HCT116 (cell line): ENCODE measurements around the gene AP1M1. TPM values are rescaled to one million over a fixed set of nuclear protein-coding genes. Genes with fewer than 3 reads are reported as not detected.

Experiments used
- ATAC-seq: fragments of 200-7000 bp; cut with Tn5 transposase; 2 replicates; pipeline ENCODE4 v1.9.1; 2020; ENCODE audit warnings: mild to moderate bottlenecking, moderate library complexity
- BruUV-seq: library from RNA; stranded (reverse); fragments of 400-500 nt; replicated peaks from 2 replicates; lab custom pipeline; 2021; lab: Mats Ljungman, UMichigan
- CTCF ChIA-PET: fragments of 300-600 bp; sonication (Branson Sonifier 250); formaldehyde crosslinking; loops from one replicate; lab custom pipeline; 2021; ENCODE audit warnings: antibody characterized with exemption; lab: Charles Lee
- POLR2A ChIA-PET: fragments of 300-600, 350-600 bp; sonication (Branson Sonifier 250); formaldehyde crosslinking; loops from one replicate; lab custom pipeline; 2021; ENCODE audit warnings: antibody characterized with exemption; lab: Charles Lee
- RAD21 ChIA-PET, 2 experiments: fragments of 300-600 bp; sonication (Branson Sonifier 250); formaldehyde crosslinking; loops; one replicate each; lab custom pipeline; 2023; ENCODE audit warnings: low total read pairs in 2 of 2; ENCODE audit not compliant: uncharacterized antibody in 2 of 2, unreplicated experiment in 2 of 2, low non-redundant PET in 1 of 2; lab: Charles Lee
- DNase-seq: peaks from one replicate; pipeline ENCODE4 v3.0.0-alpha.2; 2010; ENCODE audit warnings: low read depth, low spot score
- H2AFZ ChIP-seq: fragments of 200-600 bp; shearing (Covaris generic), sonication (generic); 2 replicates; pipeline ENCODE4 v1.6.1; 2017; ENCODE audit warnings: low read depth, mixed run types, mixed read lengths, antibody characterized with exemption, low read length; ENCODE audit not compliant: poor library complexity, severe bottlenecking
- H3K27ac ChIP-seq: 2 replicates; pipeline ENCODE4 v1.5.1; 2012; ENCODE audit warnings: low read depth, low read length
- H3K27me3 ChIP-seq: fragments of 200-600 bp; sonication (generic); 2 replicates; pipeline ENCODE4 v1.6.1; 2016; ENCODE audit warnings: mixed run types, low read length, mixed read lengths; ENCODE audit not compliant: insufficient read depth
- H3K36me3 ChIP-seq, 2 experiments: fragments of 200-500 bp in 1 of 2; fragments of 200-600 bp in 1 of 2; sonication (Bioruptor generic) in 1 of 2; sonication (generic) in 1 of 2; 2 replicates each; pipeline versions ENCODE4 v1.5.1 to v1.6.1; 2014 to 2016; ENCODE audit warnings: low read length in 2 of 2, inconsistent platforms in 1 of 2, mixed read lengths in 1 of 2, mixed run types in 1 of 2; ENCODE audit not compliant: insufficient read depth in 2 of 2, control insufficient read depth in 1 of 2
- H3K4me1 ChIP-seq, 2 experiments: fragments of 200-600 bp in 1 of 2; sonication (generic) in 1 of 2; 2 replicates each; pipeline versions ENCODE4 v1.5.1 to v1.6.1; 2012 to 2017; ENCODE audit warnings: low read length in 2 of 2, inconsistent platforms in 1 of 2, mild to moderate bottlenecking in 1 of 2, mixed read lengths in 1 of 2, mixed run types in 1 of 2, moderate library complexity in 1 of 2; ENCODE audit not compliant: insufficient read depth in 2 of 2, control insufficient read depth in 1 of 2
- H3K4me2 ChIP-seq: fragments of 200-600 bp; sonication (generic); 2 replicates; pipeline ENCODE4 v1.6.1; 2017; ENCODE audit warnings: mixed run types, low read length, mixed read lengths
- H3K4me3 ChIP-seq, 2 experiments: fragments of 200-600 bp in 1 of 2; sonication (generic) in 1 of 2; replicated peaks in 1 of 2; 2 replicates each; pipeline ENCODE4 v1.5.1; 2011 to 2016; ENCODE audit warnings: low read length in 2 of 2, control low read depth in 1 of 2, low read depth in 1 of 2, mild to moderate bottlenecking in 1 of 2, mixed read lengths in 1 of 2, mixed run types in 1 of 2
- H3K79me2 ChIP-seq: fragments of 200-600 bp; sonication (generic); 2 replicates; pipeline ENCODE4 v1.6.1; 2017; ENCODE audit warnings: mild to moderate bottlenecking, mixed run types, low read length, moderate library complexity, mixed read lengths; ENCODE audit not compliant: insufficient read depth
- H3K9ac ChIP-seq: fragments of 200-600 bp; sonication (generic); 2 replicates; pipeline ENCODE4 v1.6.1; 2016; ENCODE audit warnings: low read length, mixed read lengths
- H3K9me2 ChIP-seq: fragments of 200-600 bp; sonication (generic), shearing (Covaris generic); 2 replicates; pipeline ENCODE4 v1.6.1; 2017; ENCODE audit warnings: mixed run types, mild to moderate bottlenecking, moderate library complexity; ENCODE audit not compliant: insufficient read depth
- H3K9me3 ChIP-seq, 2 experiments: fragments of 200-500 bp in 1 of 2; fragments of 200-600 bp in 1 of 2; sonication (Bioruptor generic) in 1 of 2; sonication (generic) in 1 of 2; 2 replicates each; pipeline ENCODE4 v1.6.1; 2014 to 2017; ENCODE audit warnings: low read length in 2 of 2, mixed read lengths in 2 of 2, inconsistent platforms in 1 of 2, low read depth in 1 of 2, mild to moderate bottlenecking in 1 of 2, mixed run types in 1 of 2, moderate library complexity in 1 of 2; ENCODE audit not compliant: control insufficient read depth in 1 of 2, insufficient read depth in 1 of 2
- H4K20me1 ChIP-seq: fragments of 200-600 bp; sonication (generic), shearing (Covaris generic); 2 replicates; pipeline ENCODE4 v1.6.1; 2017; ENCODE audit warnings: mixed run types, mild to moderate bottlenecking, moderate library complexity; ENCODE audit not compliant: insufficient read depth
- CBX3 ChIP-seq: IDR thresholded peaks from 2 replicates; pipeline ENCODE4 v1.6.1; 2012; ENCODE audit warnings: low read depth
- CEBPB ChIP-seq: IDR thresholded peaks from 2 replicates; pipeline ENCODE4 v1.6.1; 2012; ENCODE audit warnings: low read depth
- CTCF ChIP-seq, 3 experiments: fragments of 200-600 bp in 1 of 3; sonication (generic) in 1 of 3; IDR thresholded peaks in 2 of 3; conservative IDR thresholded peaks in 1 of 3; 2 replicates each; pipeline ENCODE4 v1.5.1; 2012 to 2017; ENCODE audit warnings: low read depth in 2 of 3, low read length in 2 of 3, antibody characterized with exemption in 1 of 3, borderline replicate concordance in 1 of 3, control low read depth in 1 of 3, mild to moderate bottlenecking in 1 of 3, mixed read lengths in 1 of 3, mixed run types in 1 of 3, moderate library complexity in 1 of 3; ENCODE audit not compliant: insufficient read depth in 1 of 3
- EGR1 ChIP-seq: IDR thresholded peaks from 2 replicates; pipeline ENCODE4 v1.6.1; 2012; ENCODE audit warnings: low read depth
- EZH2 ChIP-seq: fragments of 200-600 bp; sonication (generic); IDR thresholded peaks from 2 replicates; pipeline ENCODE4 v1.6.1; 2017; ENCODE audit warnings: antibody characterized with exemption, mixed run types
- EZH2phosphoT487 ChIP-seq: fragments of 200-600 bp; IDR thresholded peaks from 2 replicates; pipeline ENCODE4 v1.6.1; 2018; ENCODE audit warnings: antibody characterized with exemption, borderline replicate concordance
- JUND ChIP-seq: IDR thresholded peaks from 2 replicates; pipeline ENCODE4 v1.6.1; 2012
- MAX ChIP-seq: IDR thresholded peaks from 2 replicates; pipeline ENCODE4 v1.6.1; 2012
- POLR2A ChIP-seq: IDR thresholded peaks from 2 replicates; pipeline ENCODE4 v1.7.0; 2011; ENCODE audit warnings: borderline replicate concordance; ENCODE audit not compliant: insufficient read depth, insufficient read length; ENCODE audit errors: extremely low read depth
- POLR2AphosphoS5 ChIP-seq: IDR thresholded peaks from 2 replicates; pipeline ENCODE4 v1.6.1; 2011; ENCODE audit warnings: mild to moderate bottlenecking, low read depth, low read length, moderate library complexity
- RAD21 ChIP-seq: IDR thresholded peaks from 2 replicates; pipeline ENCODE4 v1.6.1; 2012; ENCODE audit warnings: low read depth, mild to moderate bottlenecking
- SIN3A ChIP-seq: IDR thresholded peaks from 2 replicates; pipeline ENCODE4 v1.6.1; 2012; ENCODE audit warnings: low read depth
- SP1 ChIP-seq: IDR thresholded peaks from 2 replicates; pipeline ENCODE4 v1.6.1; 2012; ENCODE audit warnings: low read depth
- SRF ChIP-seq: IDR thresholded peaks from 2 replicates; pipeline ENCODE4 v1.6.1; 2012; ENCODE audit warnings: low read depth
- TCF7L2 ChIP-seq: IDR thresholded peaks from 2 replicates; pipeline ENCODE4 v1.7.0; 2011; ENCODE audit warnings: borderline replicate concordance, inconsistent platforms; ENCODE audit not compliant: insufficient read depth, insufficient read length; ENCODE audit errors: extremely low read depth
- ZNF274 ChIP-seq: fragments of 200-500 bp; sonication (Bioruptor generic); IDR thresholded peaks from 2 replicates; pipeline ENCODE4 v1.6.1; 2014; ENCODE audit warnings: mild to moderate bottlenecking, low read depth, low read length, inconsistent platforms
- intact Hi-C: fragments of 100-400 bp; cut with micrococcal nuclease; formaldehyde crosslinking; loops from 2 replicates; pipeline ENCODE4 v1.10.0; 2022
- total RNA-seq: library from RNA; stranded (reverse); gene quantifications from one replicate; pipeline ENCODE4 v1.2.1, GENCODE V29; 2021; ENCODE audit not compliant: unreplicated experiment

Gene AP1M1
- total RNA-seq, 1 experiment from 2014 or later: 50.0 TPM

- POLR2A ChIA-PET: no interaction called here
Observed at GRCh38 chr19:16201011-16201391, 3.3 kb downstream of the AP1M1 start.

More at GRCh38 chr19:16201011-16201391, 3.3 kb downstream of the AP1M1 start:
- Histone ChIP-seq H4K20me1 (no peaks in the 10 kb centered on the region), H3K27ac (no peak overlapping the region), H3K4me2 (no peak overlapping the region), H3K36me3 (peaks cover 3 to 6% of the 10 kb centered on the region in 2 experiments; a peak in 2 of 4 replicates), H3K4me3 (no peak overlapping the region), H2AFZ (no peak overlapping the region), H3K9me3 (no peaks in the 10 kb centered on the region), H3K4me1 (peaks cover 12 to 26% of the 10 kb centered on the region in 2 experiments), H3K79me2 (peaks cover 39% of the 10 kb centered on the region), H3K9me2 (no peaks in the 10 kb centered on the region), H3K9ac (no peak overlapping the region), H3K27me3 (no peaks in the 10 kb centered on the region)
- ChIA-PET CTCF (no interaction called here), RAD21 (no interaction called here)
- intact Hi-C loops: no loop called here
- BruUV-seq: no TSS peak
- DNase-seq (no peak), ATAC-seq (no peak)
- TF ChIP-seq CBX3 (no peak), RAD21 (no peak), JUND (no peak), SP1 (no peak), CEBPB (no peak), EZH2phosphoT487 (no peak), POLR2A (no peak), ZNF274 (no peak), POLR2AphosphoS5 (no peak), TCF7L2 (no peak), MAX (no peak), EGR1 (no peak), SIN3A (no peak), EZH2 (no peak), CTCF (IDR thresholded peaks at IDR 0.05 in 2 of 3, conservative IDR thresholded peaks at IDR 0.05 in 1 of 3; ENCODE audit: borderline replicate concordance in 1 of 3, insufficient read depth in 1 of 3, low read depth in 2 of 3, low read length in 2 of 3) (no peak), SRF (no peak)
